GM21526 (cell line): ENCODE measurements around the gene LGALS9.
"Not testable (repeated sequence)": the region's sequence is repeated elsewhere in the genome, so short reads cannot be mapped to it uniquely, and the experiment has no call there.

Experiments used
- ATAC-seq: cut with Tn5 transposase; IDR thresholded peaks from one replicate; pipeline ENCODE4 v1.9.1; 2021; ENCODE audit warnings: moderate library complexity; ENCODE audit not compliant: unreplicated experiment, low FRiP score

LGALS9 gene

DNA sequence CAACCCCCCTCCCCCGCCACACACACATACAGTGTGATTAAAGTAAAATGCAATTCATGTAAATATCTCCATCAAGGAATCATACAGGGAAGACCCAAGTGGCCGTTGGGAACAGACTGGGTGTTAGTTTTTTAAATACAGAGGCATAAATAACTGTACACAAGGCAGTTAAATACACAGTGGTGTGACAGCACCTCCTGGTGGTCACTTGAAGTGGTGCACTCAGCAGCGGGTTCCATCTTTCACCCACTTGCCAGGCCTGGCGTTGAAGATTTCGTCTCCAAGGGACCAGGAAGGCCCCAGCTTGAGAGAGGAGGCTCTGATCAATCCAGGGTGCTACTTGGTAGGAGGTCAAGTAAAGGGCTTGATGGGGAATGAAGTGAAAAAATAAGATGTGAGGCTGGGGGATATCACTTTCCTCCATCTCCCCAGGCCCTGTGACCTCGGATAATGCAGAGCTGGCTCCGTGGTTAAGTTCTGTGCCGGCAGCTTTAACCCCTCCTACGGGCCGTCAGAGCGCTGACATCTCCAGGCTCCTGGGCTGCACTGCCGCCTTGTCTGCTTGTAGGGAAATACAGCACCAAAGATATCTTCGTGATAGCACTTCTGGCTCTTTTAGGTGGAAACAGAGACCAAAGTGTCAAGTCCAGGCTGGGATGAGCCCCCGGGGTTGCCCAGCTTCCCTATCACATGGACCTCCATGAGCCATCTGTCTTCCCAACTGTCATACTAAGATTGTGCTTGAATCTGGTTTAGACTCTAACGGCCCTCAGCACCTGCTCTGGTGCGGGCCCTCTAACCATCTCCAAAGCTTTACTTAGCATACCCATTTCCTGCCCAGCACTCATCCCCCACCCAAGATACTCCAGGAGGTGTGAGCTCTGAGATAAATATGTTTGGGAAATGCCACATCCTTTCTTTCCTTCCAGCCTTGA, 20.7 kb downstream of the LGALS9 start:
- ATAC-seq: no peak

DNA sequence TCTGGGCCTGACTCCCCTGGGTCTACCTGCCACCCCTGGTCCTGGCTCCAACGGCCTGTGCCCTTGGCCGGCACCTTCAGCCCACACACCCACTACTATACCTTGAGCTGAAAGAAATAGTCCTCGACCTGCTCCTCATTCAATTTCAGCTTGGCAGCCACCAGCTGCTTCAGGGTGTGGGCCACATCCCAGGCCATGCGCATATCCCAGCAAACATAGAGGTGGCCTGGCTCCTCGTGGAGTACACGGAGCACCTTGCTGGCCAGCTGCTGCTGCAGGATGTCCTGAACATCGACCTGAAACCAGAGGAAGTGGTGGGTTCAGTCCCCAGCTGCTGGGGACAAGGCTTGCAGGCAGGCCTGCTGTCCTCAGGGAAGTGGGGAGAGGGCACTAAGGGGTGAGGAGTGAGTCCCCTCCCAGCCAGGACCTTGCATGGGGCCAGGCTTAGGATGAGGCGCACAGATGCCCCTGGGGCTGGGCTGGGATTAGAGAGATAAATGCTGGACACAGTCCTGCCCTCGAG, 22.5 kb downstream of the LGALS9 start:
- not testable (repeated sequence) for ATAC-seq

DNA sequence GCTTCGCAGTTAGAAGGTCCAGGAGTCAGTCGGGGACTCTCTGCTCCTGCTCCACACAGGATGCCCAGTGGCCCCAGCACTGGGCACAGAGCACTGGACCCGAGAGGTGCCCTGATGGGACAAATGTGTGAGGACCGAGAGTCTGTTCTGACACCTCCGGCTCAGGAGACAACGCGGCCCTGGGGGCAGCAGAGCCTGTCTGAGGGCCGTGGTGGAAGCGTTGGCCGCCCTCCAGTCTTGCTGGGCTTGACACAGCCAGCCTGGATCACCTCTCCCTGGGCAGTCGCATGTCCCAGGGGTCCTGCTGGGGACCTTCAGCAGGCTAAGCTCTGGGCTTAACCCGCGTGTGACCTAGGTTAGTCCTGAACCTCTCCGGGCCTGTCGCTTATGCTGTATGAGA, 23.1 kb downstream of the LGALS9 start:
- ATAC-seq: no peak

DNA sequence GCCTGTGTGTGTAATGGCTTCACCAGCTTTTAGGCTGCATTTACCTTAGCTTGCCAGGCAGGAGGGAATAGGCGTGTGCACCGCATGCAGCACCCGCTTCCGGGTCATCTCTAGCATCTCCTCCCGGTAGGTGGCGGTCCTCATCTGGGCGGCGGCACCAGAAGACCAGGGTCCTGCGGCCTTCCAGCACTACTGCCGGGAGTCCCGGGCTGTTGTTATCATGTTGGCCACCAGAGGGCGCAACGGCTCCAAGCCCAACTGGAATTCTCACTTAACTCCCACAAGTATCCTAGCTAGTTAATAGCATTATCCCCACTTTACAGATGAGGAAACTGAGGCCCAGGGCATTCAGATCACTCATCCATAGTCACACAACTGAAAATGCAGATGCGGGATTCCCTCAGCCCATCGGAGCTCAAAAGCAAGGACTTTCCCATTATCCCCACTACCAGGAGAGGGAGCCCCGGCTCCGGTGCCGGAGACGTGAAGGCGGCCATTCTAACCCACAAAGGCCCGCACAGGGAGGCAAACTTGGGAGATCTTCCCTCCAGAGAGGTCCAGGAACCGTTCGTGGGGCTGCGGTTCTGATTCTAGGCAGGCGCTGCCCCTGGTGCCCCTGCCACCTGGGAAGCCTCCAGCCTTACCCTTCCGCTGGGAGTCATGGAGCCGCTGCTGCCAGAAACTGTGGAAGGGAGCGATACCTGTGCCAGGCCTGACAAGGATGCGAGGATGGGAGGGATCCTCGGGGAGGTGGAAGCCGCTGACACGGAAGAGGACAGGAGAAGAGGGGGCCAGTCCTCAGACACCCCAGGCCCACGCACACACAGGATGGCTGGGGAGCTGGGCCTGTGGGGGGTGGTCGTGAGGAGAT, 23.9 kb downstream of the LGALS9 start:
- ATAC-seq: peak; percentile 57

DNA sequence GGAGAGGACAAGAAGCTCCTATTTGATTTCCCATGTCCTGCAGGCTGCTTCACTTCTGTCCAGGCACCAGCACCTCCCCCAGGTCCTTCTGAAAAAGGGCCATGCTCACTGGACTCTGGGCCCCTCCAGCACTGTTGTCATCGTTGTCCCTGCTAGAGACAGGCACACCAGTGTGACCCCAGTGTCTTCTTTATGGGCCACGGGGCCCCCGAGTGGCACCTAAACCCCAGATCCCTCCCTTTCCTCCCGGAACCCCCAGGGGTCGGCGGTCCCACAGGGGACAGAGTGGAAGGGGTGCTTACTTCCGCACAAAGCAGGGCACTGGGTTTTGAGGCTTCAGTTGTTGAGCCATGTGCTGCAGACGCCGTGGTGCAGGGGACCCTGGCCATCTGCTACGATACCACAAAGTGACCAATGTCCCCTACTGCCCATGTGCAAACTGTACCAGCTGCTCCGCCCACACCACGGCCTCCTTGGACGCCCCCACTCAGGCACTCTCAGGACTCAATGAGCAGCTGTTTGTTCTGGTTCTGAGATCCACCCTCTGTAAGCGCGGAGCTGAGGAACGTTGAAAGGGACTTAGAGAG, 24.6 kb downstream of the LGALS9 start:
- not testable (repeated sequence) for ATAC-seq

DNA sequence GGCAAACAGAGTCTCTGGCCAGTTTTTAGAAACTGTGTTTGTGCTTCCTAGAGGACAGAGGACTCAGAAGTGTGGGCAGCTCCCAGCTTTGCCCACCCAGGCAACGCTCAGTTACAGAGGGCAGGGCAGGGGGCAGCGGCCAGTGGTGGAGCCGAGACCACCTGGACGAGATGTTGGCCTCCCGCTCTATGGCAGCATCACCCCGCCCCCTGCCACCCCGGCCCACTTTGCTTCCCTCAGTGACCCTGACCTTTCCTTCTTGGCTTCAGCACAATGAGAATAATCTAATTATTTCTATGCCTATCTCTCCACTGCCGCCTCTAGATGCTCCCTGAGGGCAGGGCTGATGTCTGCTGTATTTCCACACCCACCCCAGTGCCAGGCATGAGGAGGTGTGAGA, 25.6 kb downstream of the LGALS9 start:
- not testable (repeated sequence) for ATAC-seq

DNA sequence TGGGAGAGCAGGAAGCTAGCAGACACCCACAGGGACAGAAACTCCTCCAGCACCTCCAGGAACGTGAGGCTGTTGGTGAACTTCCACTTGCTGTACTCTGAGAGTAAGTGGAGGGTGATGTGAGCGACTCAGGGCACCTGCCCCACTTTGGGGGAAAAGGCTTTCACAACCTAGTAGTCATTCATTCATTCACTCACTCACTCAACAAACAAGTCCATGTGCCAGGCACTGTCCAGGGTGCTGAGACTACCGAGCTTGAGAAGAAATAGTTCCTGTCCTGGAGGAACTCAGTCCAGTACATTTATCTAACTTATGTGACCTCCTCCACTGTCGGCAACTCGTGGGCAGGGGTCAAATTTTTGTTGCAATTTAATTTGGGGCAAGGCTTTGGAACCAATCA, 26.6 kb downstream of the LGALS9 start:
- no peak for ATAC-seq

DNA sequence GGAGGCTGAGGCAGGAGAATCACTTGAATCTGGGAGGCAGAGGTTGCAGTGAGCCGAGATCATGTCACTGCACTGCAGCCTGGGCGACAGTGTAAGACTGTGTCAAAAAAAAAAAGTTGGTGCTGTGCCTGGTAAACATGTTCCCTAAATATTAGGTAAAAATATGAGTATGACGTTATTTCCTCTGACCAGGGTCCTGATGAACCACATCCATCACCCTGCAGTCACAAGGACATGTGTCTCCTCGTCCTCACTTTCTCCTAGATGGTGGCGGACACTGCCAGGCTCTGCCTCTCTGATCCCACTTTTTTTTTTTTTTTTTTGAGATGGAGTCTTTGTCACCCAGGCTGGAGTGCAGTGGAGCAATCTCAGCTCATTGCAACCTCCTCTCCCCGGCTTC, 28.7 kb downstream of the LGALS9 start:
- no peak for ATAC-seq

DNA sequence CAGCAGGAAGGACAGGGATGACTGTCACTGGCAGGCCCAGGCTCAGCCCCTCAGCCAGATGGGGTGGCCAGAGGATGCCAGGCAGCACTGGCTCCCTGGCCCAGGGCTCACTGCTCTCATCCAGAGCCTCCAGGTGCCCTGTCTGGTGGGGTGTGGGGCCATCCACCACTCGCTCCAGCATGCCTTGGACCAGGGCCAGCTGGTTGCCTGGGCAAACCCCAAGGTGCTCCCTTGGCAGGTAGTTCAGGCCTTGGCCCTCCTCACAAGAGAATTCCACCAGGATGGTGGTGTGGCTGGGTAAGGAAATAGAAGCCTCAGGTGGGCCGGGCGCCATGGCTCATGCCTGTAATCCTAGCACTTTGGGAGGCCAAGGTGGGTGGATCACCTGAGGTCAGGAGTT, 29.4 kb downstream of the LGALS9 start:
- ATAC-seq: no peak

DNA sequence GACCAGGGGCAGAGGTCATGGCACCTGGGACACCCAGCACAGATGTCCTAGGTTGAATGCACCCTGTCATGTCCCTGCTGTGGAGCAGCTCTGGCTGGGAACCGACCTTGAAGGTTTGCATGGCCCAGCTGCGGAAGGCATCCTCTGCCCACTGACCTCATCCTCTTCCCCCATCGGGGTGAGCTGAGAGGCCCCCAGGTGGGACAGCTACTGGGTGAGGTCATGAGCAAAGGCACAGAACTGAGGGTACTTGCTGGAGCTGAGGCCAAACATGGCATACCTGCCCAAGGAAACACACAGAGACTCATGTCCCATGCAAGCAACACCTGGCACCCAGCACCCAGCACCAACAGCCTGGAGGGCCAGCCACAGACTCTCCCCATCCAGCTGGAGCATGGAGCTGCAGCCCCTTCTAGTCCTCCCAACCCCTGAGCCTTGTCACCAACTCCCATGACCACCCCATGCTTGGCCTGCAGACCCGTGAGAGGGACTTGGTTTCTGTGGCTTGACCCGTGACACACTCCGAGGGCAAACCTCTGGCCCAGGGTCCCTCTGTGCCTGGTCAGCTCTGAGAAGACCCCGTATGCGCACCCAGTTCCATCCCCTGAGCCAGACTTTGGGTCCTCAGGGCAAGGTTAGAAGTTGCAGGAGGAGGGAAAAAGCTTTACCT, 33.1 kb downstream of the LGALS9 start:
- ATAC-seq: no peak

DNA sequence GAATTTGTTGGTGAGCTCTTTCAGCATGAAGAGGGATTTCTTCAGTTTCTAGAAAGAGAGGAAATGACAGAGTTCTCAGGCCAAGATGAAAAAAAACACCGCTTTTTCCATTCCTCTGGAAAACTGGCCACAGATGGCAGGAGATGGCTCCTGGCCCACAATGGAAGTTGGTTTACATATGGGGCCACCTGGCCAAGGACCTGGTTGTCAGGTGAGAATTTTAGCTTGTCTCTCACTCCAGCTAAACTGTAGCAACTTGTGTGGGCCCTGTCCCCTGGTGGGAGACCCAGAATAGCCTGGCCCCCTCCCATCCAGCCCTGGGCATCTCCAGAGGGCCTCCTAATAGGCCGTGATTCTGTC, 33.6 kb downstream of the LGALS9 start:
- ATAC-seq: no peak

DNA sequence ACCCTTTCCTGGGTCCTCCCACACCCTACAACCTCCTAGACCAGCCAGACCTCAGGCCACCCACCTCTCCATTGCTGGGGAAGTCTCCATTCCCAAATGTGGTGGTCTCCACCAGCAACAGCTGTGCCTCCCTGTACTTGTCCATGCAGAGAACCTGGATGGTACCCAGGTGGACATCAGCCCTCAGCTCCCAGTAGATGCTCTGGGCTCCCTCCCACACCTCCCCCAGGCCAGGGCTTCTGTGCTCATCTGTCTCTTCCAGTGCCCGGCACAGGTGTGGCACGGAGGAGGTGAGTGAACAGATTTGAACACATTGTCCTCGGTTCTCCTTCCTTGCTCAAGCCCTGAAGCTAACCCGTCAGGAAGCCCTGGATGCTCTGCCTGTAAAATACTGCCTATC, 34.6 kb downstream of the LGALS9 start:
- ATAC-seq: no peak

DNA sequence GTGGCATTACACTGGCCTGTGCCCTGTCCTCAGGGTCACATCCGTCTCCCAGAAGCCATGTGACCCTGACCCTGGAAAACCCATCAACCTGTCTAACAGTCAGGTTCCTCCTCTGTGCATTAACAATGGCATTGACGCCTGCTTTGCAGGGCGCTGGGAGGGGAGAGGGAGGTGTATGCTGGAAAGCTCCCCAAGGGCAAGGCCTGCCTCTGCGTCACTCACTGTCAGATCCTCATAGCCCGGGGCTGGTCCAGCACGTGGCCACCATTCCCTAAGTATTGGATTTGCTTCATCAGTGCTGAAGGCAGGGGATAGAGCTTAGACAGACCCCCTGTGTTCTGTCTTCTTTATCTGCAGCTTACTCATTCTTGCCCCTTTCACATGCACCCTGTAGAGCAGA, 35.3 kb downstream of the LGALS9 start:
- not testable (repeated sequence) for ATAC-seq

DNA sequence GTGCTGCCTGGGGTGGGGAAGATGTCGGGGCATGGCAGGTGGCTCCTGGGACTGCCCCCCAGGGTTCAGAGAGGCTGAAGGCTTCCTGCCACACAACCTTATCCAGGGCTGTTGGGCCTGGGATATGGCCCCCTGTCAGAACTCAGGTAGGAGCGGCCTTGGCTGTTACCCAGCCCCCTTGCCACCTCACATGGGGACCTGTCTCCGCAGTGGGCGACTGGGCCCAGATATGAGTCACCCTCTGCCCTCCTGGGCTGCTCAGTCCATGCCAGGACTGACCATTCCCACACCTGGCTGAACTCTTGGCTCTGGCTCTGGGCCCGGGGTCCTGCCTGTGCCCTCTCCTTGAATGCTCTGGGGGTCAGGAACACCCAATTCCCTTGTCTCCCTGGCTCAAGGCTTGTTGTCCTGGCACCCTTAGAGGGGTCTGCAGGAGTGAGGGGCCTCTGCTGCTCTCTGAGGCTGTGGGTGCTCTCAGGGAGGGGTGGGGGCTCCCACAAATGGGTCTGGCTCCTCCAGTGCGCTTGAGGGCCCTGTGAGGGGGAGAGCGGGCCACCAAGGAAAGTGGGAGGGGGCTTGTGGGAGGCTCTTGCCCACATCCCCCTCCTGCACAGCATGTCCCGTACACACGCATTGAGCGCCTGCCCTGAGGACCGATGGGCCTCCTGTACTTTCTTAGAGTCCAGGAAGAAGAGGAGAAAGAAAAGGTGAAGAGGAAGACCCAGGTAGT, 36.0 kb downstream of the LGALS9 start:
- ATAC-seq: no peak

DNA sequence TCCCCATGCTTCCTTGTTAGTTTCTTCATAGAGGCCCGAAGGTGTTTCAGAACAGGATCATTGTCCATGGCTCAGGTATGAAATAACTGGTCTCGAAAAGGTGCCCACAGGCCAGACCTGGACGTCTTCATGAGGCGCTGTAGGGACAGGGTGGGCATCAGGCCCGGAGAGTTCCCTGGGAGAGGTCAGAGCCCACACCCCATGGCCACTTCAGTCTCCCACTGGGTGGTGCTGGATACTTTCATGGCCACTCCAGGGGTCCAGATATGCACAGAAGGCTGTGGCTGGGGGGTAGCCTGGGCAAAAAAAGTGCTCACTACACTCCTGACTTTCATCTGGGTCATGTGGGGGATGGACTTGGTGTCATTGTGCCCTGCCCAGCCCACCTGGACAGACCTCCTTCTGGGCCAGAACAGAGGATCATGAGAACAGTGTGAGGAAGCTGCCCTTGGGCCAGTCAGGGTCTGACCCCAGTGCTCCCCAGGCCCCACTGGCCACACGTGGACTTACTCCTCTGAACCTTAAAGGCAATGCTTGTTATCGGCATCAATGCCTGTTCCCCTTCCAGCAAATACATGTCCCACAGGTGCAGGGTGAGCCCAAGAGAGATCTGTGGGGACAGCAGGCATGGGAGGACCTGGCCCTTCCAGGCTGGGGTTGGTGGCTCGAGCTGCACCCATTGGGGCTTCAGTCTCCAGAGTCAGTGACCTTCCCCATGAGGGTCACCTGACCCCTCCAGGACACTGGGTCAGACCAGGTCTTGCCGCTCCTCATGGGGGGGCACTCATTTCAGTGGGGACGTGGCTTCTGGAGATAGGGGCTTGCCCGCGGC, 36.9 kb downstream of the LGALS9 start:
- ATAC-seq: no peak

DNA sequence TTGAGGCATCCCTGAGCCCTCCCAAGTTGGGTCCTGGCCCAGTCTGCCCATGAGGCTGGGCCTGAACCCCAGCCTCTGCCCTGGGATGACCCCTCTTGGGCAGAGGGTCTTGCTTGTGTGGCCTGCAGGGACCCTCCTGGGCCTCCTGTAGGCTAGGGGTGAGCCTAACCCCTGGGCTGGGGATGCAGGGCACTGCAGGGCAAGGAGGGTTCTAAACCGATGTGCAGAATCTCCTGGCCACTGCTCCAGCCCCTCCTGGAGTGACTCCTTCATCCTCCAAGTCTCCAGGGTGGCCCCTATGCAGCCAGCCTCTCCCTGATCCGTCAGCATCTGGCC, 37.5 kb downstream of the LGALS9 start:
- no peak for ATAC-seq

DNA sequence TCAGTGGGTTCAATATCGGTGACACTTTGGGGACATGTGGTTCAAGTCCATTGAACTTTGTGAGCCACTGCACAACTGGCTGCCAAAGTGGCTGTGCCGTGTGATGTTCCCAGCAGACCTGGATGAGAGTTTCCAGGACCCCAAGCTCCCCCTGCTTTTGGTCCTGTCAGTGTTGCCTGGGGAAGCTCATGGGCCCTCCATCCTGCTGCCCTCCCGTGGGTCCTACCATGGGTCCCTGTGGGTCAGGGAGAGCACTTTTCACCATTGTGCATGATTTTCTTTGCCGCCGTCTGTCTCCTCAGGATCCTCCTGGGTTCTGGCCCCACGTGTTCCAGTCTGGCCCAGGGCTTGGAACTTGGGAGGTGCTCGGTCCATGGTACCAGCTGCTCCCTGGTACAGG, 38.1 kb downstream of the LGALS9 start:
- no peak for ATAC-seq

DNA sequence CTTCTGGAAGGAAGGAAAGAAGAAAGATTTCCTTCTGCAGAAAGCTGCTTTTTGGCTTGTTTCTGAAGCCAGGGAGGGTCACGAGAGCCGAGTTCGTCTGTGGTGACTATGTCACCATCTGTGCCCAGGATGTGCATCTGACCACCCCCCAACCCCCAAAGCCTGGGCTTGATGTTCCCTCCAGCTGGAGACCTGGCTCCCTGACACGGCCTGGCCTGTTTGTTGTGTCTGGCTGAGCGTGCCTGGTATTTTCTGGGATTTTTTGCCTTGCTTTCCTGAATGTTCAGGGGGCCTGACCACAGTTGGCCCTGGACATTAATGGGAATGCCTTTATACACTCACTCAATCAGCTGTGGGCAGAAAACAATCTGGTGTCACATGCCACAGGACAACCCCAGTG, 38.9 kb downstream of the LGALS9 start:
- no peak for ATAC-seq
